ENCODE data around the gene MEN1.

Gene MEN1

DNA sequence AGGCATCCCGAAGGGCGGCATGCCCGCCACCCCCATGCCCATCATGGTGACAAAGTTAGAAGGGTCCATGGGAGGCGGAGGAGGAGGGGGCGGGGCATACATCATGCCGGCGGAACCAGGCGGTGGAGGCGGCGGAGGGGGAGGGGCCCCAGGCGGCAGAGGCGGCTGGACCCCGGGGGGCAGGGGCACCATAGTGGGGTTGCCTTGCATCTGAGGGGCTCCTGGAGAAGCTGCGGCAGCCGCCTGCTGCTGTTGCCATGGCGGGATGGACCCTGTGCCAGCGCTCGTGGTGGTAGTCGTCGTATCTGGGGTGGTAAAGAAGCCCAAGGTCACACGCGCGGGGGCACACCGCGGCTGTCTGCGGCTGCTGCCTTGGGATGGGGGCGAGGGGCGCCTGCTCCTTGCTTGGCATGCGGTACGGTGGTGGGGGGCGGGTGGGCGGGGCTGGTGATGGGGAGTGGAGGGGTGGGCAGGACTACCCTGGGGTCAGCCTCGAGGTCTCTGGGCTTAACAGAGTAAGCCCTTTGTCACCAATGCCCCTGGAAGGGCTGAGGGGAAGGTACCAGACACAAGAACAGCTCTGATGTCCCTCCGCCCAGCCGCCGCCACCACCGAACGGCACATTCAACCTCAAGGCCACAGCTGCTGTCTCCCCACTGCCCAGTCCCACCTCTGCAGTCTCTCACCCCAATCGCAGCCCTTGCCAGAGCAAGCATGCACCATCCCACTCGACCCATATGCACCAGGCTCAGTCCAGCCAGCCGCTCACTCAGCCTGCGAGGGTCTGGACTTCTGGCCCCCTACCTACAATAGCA is 44.3 kb downstream of the MEN1 start:
- DNase-seq (ENCODE audit: low read depth in 4 of 4, low spot score in 1 of 4), result no peak

DNA sequence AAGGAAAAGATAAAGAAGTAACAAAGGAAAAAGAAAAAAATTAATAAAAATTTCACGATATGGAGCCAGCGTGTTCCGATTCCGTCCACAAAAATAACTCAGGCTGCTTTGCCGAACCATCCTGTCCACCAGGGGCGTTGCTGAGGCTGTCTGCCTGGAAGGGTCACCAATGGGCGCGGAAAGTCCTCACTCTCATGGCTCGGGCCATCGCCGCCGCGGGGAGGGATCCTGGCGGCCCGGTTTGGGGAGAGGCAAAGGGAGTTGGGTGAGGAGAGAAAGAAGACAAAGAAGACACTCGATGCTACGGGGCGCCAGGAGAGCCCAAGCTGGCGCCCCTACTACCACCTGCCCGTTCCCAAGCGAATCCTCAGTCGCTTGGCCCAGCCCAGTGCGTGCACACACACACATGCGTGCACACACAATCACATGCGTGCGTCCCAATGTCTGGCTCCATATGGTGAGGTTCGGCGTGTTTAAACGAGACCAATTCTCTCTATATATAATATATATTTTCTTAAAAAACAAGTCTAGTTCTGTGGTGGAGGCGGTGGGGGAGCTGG is 45.0 kb downstream of the MEN1 start:
- DNase-seq (ENCODE audit: low read depth in 4 of 4, low spot score in 1 of 4), result no peak

DNA sequence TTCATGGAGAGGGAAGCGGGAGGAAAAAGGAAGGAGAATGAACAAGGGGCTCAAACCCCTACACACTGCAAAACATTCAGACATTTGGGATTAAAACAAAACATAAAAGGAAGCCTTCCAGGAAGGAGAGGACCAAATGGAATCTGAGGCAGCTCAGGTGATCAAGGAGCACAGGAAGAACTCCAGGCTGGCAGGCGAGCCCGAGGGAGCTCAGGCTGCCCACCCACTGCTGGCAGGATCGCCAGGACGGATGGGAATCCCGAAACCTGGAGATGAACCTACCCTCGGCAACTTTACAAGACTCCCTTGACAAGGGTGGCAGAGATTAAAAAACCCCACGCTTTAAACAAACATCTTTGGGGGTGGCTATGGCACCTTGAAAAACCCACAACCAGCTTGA is 45.6 kb downstream of the MEN1 start:
- DNase-seq (ENCODE audit: low read depth in 4 of 4, low spot score in 1 of 4), result no peak

DNA sequence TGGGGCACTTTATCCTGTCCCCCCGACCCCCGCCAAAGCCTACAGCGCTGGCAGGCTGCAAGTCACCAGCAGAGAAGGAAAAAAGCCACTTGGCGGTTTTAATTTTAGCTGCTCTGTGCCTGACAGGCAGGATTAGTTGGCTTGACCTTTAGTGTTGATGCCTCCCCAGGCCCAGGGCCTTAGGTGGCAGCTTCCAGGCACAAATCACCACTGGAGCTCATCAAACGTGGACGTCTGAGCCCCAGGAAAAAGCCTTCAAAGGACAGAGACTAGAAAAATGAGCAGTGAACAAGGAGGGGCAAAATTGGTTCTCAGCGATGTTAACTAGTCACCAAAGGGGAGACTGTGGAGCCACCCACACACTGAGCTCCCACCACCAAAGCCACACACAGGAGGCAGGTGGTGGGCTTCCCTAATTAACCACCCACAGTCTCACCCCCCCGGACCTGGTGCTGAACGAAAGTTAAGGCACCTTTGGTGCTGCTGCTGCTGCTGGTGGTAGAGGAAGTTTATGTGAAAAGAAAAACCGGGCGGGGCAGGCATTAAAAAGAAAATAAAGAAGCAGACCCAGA is 46.2 kb downstream of the MEN1 start:
- DNase-seq (ENCODE audit: low read depth in 4 of 4, low spot score in 1 of 4), result no peak

DNA sequence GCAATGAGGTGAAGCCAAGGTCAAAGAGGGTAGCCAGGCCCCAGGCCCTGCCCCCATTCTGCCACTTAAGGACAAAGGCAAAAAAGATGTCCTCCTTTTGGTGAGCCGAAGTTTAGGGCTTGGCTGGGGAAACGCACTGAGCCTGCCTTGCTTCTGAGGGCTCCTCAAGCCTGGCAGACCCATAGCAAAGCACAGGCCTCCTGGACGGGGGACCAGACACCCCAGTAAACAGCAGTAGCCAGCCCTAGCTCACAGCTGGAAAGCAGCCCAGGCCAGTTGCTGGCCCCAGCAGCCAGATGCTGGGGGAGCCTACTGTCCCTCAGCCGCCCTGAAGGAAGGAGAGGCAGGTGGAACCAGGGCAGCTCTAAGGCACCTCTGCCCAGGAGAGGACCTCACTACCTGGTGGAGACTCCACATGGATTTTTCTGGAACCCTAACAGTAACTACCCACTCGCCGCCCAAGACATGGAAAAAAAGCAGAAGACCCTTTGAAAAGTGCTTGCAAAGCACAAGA is 46.8 kb downstream of the MEN1 start:
- DNase-seq (ENCODE audit: low read depth in 4 of 4, low spot score in 1 of 4), result no peak

DNA sequence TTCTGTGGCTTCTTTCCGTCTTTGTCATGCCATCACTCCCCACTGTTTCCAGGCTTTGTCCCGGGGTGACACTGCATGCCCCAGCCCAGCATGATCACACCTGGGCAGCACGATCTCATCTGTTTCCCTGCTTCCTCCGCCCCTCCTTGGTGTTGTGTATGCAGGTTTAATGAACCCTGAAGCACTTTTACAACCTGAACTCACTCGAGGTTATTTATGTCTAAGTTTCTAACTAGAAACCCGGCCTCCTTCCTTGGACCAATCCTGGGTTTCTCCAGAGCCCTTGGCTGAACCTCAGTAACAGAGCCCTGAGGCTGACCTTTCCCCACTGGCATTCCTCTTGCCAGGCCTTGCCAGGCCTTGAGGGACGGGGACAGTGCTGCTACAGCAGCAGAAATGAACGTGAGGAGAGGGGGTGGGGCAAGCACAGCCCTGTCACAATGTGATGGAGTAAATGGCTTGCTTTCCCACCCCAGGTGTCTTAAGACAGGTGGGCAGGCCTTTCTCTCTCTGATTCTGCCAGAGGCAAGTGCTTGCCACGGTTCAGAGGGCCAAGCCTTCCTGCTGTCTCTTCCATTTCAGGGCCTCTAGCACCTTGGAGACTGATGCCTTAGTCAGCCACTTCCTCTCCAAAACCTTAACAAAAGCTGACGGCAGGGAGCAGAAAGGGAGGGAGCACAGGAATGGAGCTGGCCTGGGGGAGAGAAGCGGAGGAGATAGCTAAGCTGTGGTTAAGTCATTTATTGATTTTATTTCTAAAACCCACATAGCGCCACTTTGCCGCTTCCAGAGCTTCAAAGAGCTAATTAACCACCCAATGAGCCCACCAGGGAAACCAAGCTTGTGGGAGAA is 47.5 kb downstream of the MEN1 start:
- no peak for DNase-seq (ENCODE audit: low read depth in 4 of 4, low spot score in 1 of 4)

DNA sequence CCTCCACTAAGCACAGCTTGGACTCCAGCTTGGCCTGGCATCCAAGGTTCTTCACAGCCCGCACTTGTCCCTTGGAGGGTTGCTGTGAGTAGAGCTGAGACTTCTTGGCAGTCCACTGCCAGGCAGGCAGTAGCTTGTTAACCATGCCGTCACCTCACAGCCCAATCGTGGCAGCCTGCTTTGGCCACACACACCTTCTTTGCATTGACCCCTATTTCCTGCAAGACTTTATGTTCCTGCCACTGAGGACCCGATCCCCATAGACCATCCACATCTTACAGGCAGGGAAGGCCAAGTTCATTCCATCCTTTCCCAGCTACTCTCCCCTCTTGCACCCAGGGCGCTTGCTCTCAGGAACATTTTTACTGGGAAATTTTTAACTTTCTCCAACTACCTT is 48.1 kb downstream of the MEN1 start:
- DNase-seq (ENCODE audit: low read depth in 4 of 4, low spot score in 1 of 4), result no peak

DNA sequence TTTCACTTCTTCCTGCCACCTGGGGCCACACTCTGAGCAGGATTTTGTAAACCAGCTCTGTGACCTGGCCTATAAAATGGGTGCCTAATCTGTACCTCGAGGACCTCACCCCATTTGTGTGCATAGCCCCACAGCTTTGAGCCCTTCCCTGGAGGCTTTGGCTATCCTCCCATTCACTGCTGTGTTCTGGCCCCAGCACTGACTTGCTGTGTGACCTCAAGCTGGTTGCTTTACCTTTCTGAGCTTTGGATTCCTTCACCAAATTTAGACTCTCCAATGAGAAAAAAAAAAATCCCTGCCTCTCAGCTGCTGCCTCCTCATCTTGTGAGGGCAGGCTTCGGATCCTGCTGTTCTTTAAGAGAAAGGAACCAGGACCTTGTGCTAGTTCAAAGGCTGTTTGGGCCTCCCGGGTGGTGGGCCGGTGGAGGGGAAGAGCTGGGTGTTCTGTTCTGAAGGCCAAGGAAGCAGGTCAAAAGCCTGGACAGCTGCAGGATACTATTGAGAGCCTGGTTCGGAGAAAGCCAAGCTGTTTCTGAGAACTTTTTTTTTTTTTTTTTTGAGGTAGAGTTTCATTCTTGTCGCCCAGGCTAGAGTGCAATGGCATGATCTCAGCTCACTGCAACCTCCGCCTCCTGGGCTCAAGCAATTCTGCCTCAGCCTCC is 49.5 kb downstream of the MEN1 start:
- DNase-seq (ENCODE audit: low read depth in 4 of 4, low spot score in 1 of 4), result no peak

DNA sequence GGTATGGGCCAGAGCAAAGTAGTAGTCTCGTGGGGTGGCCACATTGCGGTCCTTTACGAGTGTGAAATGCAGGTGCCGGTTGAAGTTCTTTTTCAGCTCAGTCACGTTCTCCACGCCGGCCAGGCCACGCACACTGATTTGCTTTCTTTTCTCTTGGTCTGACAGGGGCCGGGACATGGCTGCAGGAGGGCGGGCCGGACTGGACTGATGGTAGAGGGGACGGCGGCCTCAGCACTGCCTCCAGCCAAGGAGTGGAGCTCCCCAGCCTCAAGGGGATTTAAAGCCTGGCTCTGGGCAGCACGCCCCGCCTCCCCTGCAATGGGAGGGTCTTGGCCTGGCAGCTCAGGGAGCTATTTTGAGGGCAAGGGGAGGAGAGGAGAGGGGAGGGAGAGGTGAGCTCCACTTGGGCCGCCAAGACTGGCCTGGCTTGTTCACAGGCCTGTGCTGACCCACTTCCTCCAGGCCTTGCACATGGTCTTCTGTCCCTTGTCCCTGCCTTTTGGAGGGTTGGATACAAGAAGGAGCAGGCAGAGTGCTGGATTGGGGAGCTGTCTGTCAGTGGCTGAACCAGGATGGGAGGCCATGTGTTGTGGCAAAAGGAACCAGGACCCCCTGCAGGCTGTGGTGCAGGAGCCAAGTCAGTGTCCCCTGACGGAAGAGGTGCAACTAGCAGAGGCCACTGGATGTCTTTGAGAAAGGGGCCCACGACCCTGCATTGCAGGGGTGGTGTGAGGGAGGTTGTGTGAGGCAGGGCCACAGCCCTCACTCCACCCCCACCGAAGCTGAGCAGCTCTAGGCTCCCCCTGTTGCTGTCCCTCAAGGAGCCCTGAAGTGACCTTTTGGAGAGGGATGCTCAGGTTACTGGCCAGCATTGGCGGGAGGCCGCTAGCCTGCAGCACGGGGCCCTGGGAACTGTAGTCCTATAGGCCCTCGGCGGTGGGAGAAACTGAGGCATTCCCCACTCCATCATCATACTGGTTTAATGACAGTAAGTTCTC is 50.3 kb downstream of the MEN1 start, which contains the start of gene PYGM:
Gene PYGM, minus strand, starts transcription at position 253 of the 998 bp plus-strand sequence. Its CDS starts 76 bp downstream, at position 177.
- DNase-seq (ENCODE audit: low read depth in 4 of 4, low spot score in 1 of 4), result no peak

DNA sequence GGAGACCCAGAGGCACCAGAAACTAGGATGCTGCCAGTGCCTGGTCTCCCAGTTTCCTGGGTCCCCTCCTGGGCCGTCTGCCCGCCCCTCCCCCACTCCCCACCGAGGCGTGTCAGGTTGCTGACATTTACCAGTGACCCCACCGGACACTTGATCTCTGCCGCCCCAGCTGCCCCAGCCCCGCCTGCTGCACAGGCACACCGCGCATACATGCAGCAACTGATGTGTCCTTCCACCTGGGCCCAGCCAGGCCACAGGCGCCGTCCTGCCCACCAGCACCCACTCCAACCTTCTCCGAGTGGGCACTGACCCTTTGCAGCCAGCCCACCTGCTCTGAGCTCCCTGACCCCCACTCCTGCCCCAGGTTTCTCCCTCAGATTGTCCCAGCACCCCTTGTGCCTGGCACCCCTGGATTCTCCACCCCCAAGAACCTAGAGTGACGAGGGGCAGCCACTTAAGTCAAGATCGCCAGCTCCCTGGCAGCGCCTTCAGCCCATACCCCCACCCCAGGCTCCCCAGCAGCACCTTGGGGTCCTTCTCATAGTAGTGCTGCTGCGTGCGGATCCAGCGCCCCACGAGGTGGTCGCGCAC is 51.1 kb downstream of the MEN1 start:
- no peak for DNase-seq (ENCODE audit: low read depth in 4 of 4, low spot score in 1 of 4)

DNA sequence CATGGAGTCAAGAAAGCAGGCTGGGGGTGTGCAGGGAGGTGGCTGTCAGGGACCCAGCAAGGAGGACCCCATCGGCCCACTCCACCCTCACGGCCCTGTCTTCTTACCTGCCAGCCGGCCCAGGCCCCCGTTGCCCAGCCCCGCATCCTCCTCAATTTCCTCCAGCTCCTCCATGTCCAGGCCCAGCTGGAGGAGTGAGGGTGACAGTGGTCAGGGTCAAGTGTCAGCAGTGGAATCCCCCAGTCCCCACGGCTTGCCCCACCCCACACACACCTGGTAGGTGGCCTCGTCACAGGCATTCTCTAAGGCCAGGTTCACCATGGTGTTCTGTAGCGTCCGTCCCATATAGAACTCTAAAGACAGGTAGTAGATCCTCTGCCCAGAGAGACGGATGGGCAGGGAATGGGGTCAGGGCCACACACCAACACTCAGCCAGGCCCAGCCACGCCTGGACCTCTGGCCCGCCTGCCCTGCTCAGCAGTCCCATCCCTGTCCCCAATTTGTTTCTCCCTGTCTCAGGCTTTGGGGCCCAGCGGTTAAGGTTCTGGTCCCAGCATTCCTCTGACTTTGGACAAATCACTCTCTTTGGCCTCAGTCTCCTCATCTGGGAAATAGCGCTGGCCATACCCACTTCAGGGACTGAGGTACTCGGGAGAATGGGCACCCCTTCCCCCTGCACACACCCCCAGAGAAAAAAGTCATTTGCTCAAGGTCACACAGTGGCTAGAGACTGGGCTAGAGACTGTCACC is 51.8 kb downstream of the MEN1 start:
- no peak for DNase-seq (ENCODE audit: low read depth in 4 of 4, low spot score in 1 of 4)

DNA sequence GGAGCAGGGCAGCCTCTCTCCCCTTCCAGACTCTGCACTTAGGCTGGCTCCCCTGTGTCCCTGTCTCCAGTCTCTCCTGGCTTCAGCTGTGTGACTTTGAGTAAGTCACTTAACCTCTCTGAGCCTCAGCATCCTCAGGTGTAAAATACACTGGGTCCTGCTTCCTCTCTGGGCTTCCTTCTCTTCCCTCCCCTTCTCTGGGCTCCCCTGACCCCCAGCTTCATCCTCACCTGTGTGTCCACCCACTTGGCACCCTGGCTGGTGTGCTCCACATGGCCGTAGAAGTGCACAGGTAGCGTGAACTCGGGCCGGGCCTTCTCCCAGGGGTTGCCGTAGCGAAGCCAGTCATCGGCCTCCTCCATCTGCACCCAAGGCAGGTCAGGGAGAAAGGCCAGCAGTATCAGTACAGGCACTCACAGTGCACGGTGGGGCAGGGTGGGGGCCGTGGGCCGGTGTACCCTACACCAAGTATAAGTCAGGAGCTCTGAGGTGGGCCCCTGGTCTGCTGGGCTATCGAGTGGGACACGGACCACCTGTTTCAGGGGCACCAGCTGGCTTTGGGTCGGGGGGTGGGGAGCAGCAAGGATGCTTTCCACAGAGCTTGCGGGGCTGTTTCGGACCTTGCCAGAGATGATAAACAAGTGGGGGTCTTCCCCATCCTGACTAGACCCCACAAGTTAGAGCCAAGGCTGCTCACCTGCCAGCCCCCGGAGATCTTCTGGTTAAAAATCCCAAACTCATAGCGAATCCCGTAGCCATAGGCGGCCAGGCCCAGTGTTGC is 52.6 kb downstream of the MEN1 start:
- DNase-seq (ENCODE audit: low read depth in 4 of 4, low spot score in 1 of 4), result no peak

DNA sequence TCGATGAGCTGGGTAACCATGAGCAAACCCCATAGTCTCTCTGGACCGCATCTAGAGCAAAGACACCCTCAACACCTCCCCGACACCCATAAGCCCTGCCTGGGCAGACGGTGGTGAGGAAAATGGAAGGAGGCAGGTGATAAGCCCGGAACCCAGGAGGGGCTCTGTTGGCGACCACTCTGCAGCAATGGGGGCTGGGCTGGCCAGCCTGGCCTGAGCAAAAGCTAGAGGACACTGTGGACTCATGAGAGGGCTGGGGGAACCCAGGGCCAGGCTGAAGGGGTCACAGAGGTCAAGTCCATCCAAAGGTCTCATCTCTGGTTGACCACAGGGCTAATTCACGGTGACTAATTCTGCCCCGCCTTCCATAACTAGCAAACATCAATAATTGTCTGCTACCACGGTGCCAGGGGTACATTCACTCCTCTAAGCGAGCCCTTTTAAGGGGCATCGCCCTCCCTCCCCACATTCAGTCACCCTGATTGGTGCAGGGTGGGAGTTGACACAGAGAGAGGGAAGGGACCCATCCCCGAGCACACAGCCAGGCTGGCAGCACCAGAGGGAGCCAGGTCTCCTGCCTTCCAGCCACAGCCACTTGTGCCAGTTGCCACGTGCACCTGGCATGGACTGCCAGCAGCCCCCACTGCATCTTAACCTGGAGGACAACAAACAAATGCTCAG is 54.5 kb downstream of the MEN1 start:
- no peak for DNase-seq (ENCODE audit: low read depth in 4 of 4, low spot score in 1 of 4)

DNA sequence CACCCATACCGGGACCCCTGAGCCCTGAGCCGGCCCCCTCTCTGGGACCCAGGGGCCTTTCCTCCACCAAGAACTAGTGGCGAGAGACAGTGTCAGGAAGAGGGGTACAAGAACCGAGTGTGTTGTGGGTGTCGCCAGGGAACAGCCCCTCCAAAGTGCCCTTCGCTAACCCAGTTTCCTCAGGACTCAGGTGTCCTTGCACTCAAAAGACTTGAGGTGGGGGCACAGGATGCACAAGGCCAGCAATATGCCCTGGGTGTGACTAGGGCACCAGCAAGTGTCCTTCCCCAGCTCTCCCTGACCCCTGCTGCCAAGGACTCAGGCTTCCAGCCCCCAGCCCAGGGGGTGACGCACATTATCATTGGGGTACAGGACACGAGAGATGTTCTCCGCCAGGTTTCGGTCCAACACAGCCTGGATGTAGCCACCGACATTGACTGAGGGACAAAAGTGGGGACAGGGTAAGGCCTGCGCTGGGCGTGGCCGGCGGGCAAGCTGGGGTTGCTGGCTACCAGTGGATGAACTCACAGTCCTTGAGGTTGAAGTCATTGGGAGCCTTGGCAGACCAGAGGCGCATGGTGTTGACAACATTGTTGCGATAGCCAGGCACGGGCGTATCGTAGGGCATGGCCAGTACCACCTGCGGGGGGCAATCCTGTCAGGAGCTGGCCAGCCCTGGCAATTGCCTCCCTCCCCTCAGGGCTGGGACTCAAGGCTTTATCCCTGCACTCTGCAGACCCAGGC is 55.3 kb downstream of the MEN1 start:
- DNase-seq (ENCODE audit: low read depth in 4 of 4, low spot score in 1 of 4), result no peak

DNA sequence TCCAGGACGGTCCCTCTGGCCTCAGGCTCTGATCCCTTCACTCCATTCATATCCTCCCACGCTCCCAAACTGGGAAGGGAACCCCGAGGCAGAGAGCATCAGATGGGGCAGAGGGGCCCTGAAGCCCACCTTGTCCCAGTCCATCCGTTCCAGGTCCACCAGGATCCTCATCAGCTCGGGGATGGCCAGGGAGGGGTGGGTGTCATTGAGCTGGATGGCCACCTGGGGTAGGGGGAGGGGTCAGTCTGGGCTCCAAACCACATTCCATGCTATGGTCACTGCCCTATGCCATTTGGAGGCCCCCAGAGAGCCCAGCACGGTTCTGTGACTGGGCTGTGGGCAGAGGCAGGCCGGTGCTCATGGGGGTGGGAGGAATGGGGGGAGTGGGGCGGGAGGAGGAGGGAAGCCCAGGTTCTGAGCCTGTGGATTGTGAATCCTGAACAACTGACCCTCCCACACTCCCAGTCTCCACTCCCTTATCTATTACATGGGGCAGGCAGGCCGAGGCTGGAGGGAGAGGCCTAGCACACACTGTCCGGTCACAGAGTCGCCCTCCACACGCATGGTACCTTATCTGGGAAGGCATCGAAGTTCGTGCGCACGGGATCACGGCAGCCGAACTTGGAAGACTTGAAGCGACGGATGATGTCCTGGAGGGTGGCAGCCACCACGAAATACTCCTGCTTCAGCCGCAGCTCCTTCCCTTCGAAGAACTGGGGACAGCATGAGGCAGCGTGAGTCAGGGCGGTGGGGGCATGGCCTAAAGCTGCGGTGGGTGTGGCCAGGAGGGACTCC is 56.0 kb downstream of the MEN1 start:
- DNase-seq (ENCODE audit: low read depth in 4 of 4, low spot score in 1 of 4), result no peak
